ENCODE measurements around the gene SAMD4B. TPM values are rescaled to one million over a fixed set of nuclear protein-coding genes. Genes with fewer than 3 reads are reported as not detected.

The SAMD4B gene
- total RNA-seq, 1 experiment from 2014 or later, result 135 TPM

DNA sequence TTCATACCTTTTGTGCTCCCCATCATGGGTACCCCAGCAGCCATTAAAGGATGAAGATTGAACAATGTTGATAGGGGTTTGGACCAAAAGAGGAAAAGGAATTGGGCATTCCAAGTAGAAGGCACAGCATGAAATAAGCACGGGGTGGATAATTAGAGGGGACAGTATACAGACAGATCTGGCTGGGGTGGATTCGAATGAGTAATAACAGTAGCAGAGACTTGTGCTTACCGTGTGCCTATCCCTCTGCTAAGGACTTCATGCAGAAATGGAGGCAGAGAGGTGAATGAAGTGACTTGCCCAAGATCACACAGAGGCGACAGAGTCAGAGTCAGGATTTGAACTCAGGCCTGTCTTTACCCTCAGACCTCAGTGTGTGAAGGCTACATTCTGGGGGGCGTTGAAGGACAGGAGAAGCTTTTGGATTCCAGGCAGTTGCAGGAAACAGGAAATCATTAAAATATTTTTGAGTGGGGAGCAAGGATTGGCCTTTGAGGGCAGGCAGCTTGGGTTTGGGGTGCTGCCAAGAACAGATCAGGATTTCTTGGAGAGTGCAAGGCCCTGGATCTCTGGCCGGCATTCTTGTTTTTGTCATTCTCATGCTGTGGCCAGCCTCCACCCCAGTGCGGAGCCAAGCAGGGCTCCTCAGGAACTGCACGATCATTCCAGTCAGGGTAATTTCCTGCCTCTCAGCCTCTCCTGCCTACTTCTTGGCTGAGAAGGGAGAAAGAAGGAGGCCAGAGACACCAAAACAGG, 30.0 kb downstream of the SAMD4B start:
- H3K4me3 Mint-ChIP-seq, result no peak overlapping the region
- no peak overlapping the region for H3K14ac ChIP-seq (ENCODE audit: insufficient read depth, low read length)
- H3K9ac ChIP-seq (ENCODE audit: extremely low read depth, insufficient read length, low read length), result no peak overlapping the region
- H4K20me1 ChIP-seq (ENCODE audit: control insufficient read depth, insufficient read depth, insufficient read length), result no peaks in the 10 kb centered on the region
- no peak overlapping the region for H3K4me2 ChIP-seq (ENCODE audit: insufficient read depth, insufficient read length, low read length)
- no peak overlapping the region for H2BK5ac ChIP-seq (ENCODE audit: insufficient read length, low read length)
- H4K5ac ChIP-seq (ENCODE audit: insufficient read length, low read depth, low read length), result no peak overlapping the region
- no peaks in the 10 kb centered on the region for H3K79me1 ChIP-seq (ENCODE audit: insufficient read depth, low read depth, low read length, poor library complexity, severe bottlenecking)
- H4K8ac ChIP-seq (replicated peaks; ENCODE audit: insufficient read length, low read depth, low read length), result no peak overlapping the region
- peaks cover 49 to 77% (median 77%) of the 10 kb centered on the region in 3 experiments for H3K36me3 Mint-ChIP-seq (ENCODE audit: insufficient read depth in 1 of 3, low read depth in 3 of 3)
- no peaks in the 10 kb centered on the region for H3K27me3 ChIP-seq (ENCODE audit: insufficient read depth, low read length)
- no peak overlapping the region; a peak in 1 of 7 replicates for H3K27ac Mint-ChIP-seq
- TF ChIP-seq, protein P1, sequence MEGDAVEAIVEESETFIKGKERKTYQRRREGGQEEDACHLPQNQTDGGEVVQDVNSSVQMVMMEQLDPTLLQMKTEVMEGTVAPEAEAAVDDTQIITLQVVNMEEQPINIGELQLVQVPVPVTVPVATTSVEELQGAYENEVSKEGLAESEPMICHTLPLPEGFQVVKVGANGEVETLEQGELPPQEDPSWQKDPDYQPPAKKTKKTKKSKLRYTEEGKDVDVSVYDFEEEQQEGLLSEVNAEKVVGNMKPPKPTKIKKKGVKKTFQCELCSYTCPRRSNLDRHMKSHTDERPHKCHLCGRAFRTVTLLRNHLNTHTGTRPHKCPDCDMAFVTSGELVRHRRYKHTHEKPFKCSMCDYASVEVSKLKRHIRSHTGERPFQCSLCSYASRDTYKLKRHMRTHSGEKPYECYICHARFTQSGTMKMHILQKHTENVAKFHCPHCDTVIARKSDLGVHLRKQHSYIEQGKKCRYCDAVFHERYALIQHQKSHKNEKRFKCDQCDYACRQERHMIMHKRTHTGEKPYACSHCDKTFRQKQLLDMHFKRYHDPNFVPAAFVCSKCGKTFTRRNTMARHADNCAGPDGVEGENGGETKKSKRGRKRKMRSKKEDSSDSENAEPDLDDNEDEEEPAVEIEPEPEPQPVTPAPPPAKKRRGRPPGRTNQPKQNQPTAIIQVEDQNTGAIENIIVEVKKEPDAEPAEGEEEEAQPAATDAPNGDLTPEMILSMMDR (conservative IDR thresholded peaks at IDR 0.05), result no peak
- no peak overlapping the region for H3K18ac ChIP-seq (ENCODE audit: insufficient read length, low read depth, low read length)
- no peaks in the 10 kb centered on the region for H3K4me1 ChIP-seq (ENCODE audit: insufficient read depth, low read length)
- H2BK20ac ChIP-seq (ENCODE audit: low read depth, low read length, poor library complexity, severe bottlenecking), result no peak overlapping the region
- no peak overlapping the region for H3K23ac ChIP-seq (ENCODE audit: insufficient read length, low read depth, low read length)
- H3K56ac ChIP-seq (ENCODE audit: insufficient read length, low read depth, low read length), result no peak overlapping the region
- H2AFZ ChIP-seq (ENCODE audit: low read length), result no peak overlapping the region
- no peaks in the 10 kb centered on the region for H3K4me1 Mint-ChIP-seq
- H2AK5ac ChIP-seq (ENCODE audit: insufficient read length, low read length), result no peak overlapping the region
- WGBS (ENCODE audit: extremely low coverage, insufficient read length, low lambda C conversion rate), result no CpG with 5 or more reads among the region's 8 CpGs
- no peak overlapping the region for H3T11ph ChIP-seq (ENCODE audit: low read length)
- no peaks in the 10 kb centered on the region; a peak in 1 of 5 replicates for H3K9me3 Mint-ChIP-seq
- no peaks in the 10 kb centered on the region for H3K23me2 ChIP-seq (ENCODE audit: insufficient read length, low read depth, low read length, poor library complexity, severe bottlenecking)
- DNase-seq, result no peak
- H3K27me3 Mint-ChIP-seq (ENCODE audit: low read depth), result no peaks in the 10 kb centered on the region
- H3K9me3 ChIP-seq (ENCODE audit: control insufficient read depth, low read depth, low read length), result no peaks in the 10 kb centered on the region
- no peak overlapping the region for H3K27ac ChIP-seq (ENCODE audit: insufficient read length, low read depth, low read length)
- H2BK12ac ChIP-seq (ENCODE audit: insufficient read length, low read depth, low read length), result no peak overlapping the region
- no peak overlapping the region for H2BK120ac ChIP-seq (ENCODE audit: low read depth, low read length, poor library complexity, severe bottlenecking)
- H3K79me2 ChIP-seq (ENCODE audit: insufficient read depth, low read length), result no peaks in the 10 kb centered on the region
- no peak overlapping the region for H4K91ac ChIP-seq (ENCODE audit: insufficient read length, low read depth, low read length)
- H3K4ac ChIP-seq (ENCODE audit: low read depth, low read length), result no peak overlapping the region
- H2BK15ac ChIP-seq (ENCODE audit: low read depth, low read length), result no peak overlapping the region
